Measurements from ENCODE around the gene GNAI3.

DNA sequence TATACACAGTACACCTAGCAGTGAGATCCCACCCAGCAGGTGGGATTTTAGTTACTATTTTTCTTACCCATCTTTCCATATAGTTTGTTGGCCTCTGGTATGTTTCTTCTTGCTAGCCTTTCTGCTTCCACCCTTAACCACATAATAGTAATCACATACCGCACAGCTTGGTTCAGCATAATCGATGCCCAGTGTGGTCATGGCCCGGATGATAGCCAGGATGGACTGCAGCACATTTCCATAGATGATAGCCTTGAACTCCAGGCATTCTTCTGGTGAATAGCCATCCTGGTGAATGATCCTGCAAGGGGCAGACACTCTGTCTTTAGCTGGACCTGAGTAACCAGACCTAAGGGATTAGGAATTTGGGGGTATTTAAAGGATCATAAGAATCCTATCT, 61.5 kb downstream of the GNAI3 start:
- TF ChIP-seq POLR2A (IDR thresholded peaks at IDR 0.05; ENCODE audit: low read depth, low read length) (no peak), ESRRA (IDR thresholded peaks at IDR 0.05; ENCODE audit: low read length) (no peak), POLR2AphosphoS5 (IDR thresholded peaks at IDR 0.05; ENCODE audit: low read length) (no peak), CTCF (IDR thresholded peaks at IDR 0.05 in 2 of 3, conservative IDR thresholded peaks at IDR 0.05 in 1 of 3; ENCODE audit: control insufficient read depth in 2 of 3, extremely low read depth in 1 of 3, insufficient read depth in 1 of 3, low read depth in 3 of 3, low read length in 3 of 3) (no peak), ZBTB33 (IDR thresholded peaks at IDR 0.05) (no peak)
- TF ChIP-seq, protein P1, sequence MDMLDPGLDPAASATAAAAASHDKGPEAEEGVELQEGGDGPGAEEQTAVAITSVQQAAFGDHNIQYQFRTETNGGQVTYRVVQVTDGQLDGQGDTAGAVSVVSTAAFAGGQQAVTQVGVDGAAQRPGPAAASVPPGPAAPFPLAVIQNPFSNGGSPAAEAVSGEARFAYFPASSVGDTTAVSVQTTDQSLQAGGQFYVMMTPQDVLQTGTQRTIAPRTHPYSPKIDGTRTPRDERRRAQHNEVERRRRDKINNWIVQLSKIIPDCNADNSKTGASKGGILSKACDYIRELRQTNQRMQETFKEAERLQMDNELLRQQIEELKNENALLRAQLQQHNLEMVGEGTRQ (IDR thresholded peaks at IDR 0.05; ENCODE audit: borderline replicate concordance, low read depth, low read length), result no peak
